ENCODE results near the gene PARP15. TPM values are rescaled to one million over a fixed set of nuclear protein-coding genes. Genes with fewer than 3 reads are reported as not detected.

The PARP15 gene
- total and polyA plus RNA-seq, 2 of the 4 experiments (the other 2 are of a cell fraction): 0.10 TPM; not detected in 1

DNA sequence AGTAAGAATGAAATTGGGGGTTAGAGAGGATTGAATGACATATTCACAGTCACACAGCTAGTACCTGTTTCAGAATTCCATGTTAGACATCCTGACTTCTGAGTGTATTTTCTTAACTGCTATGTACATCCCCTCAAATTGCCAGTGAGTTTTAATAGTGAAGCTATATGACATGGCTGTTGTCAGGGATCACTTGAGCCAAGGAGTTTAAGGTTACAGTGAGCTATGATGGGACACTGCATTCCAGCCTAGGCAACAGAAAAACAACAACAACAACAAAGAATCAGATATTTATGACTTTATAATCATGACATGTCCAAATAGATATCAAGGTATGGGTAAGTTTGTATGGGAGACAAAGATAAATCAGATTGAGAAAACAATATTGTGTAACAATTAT lies 16.6 kb downstream of the PARP15 start:
- no peaks in the 10 kb centered on the region for H3K9me3 ChIP-seq (ENCODE audit: control insufficient read depth, insufficient read depth, low read length)
- CTCF ChIA-PET: no interaction called here
- no peaks in the 10 kb centered on the region for H3K9me1 ChIP-seq (ENCODE audit: insufficient read depth, low read length)
- no peak overlapping the region for H3K14ac ChIP-seq (replicated peaks; ENCODE audit: low read depth, low read length)
- no peak overlapping the region for H3K9ac ChIP-seq (ENCODE audit: low read depth, low read length)
- no peak overlapping the region for H2AK9ac ChIP-seq (replicated peaks; ENCODE audit: low read depth, low read length, poor library complexity)
- H3K36me3 ChIP-seq (ENCODE audit: control insufficient read depth, insufficient read depth, low read length): no peaks in the 10 kb centered on the region
- H3K79me1 ChIP-seq (ENCODE audit: low read depth in 1 of 2, low read length in 2 of 2): no peaks in the 10 kb centered on the region
- H2AK5ac ChIP-seq (ENCODE audit: low read depth, low read length): no peak overlapping the region
- no peak overlapping the region for H3K4me2 ChIP-seq (ENCODE audit: low read depth, low read length)
- H4K91ac ChIP-seq (ENCODE audit: insufficient read depth, low read depth, low read length): no peak overlapping the region
- 0 out of 2 replicates have a peak, but pooled peaks cover 4% of the 10 kb centered on the region for H3K27me3 ChIP-seq (ENCODE audit: control insufficient read depth, insufficient read depth, low read length)
- H2BK20ac ChIP-seq (ENCODE audit: low read depth, low read length): no peak overlapping the region
- no peak overlapping the region for H3K27ac ChIP-seq (ENCODE audit: insufficient read depth, low read length)
- no peaks in the 10 kb centered on the region for H4K20me1 ChIP-seq (ENCODE audit: insufficient read depth, low read length)
- DNase-seq (no peak), ATAC-seq (ENCODE audit: low read depth) (no peak)
- POLR2A ChIA-PET (ENCODE audit: unreplicated experiment): no interaction called here
- H3K4me1 ChIP-seq (ENCODE audit: control insufficient read depth, insufficient read depth, low read length): no peaks in the 10 kb centered on the region
- no TSS peak for BruUV-seq (replicated peaks)
- H4K8ac ChIP-seq (ENCODE audit: low read depth in 2 of 2, low read length in 2 of 2): no peak overlapping the region
- H3K56ac ChIP-seq (ENCODE audit: extremely low read depth, insufficient read depth, low read length): no peak overlapping the region
- no peak overlapping the region for H3K4me3 ChIP-seq (ENCODE audit: insufficient read depth, low read depth, low read length)
- H2BK5ac ChIP-seq (ENCODE audit: low read depth, low read length, poor library complexity, severe bottlenecking): no peak overlapping the region
- no peak overlapping the region for H3K23ac ChIP-seq (ENCODE audit: low read depth, low read length)
- no peak overlapping the region for H2BK120ac ChIP-seq (ENCODE audit: low read depth, low read length)
- no peak overlapping the region for H3K4ac ChIP-seq (ENCODE audit: low read depth, low read length)
- dilution Hi-C loops (cut with HindIII; ENCODE audit: low sequenced_read_pairs, unreplicated experiment) (no loop called here), in situ Hi-C loops (cut with MboI; ENCODE audit: low sequenced_read_pairs) (no loop called here), intact Hi-C loops (cut with micrococcal nuclease) (no loop called here)
- no peak overlapping the region for H4K5ac ChIP-seq (ENCODE audit: low read depth, low read length)
- no peak overlapping the region for H2AFZ ChIP-seq (replicated peaks; ENCODE audit: low read length, poor library complexity)
- no peak overlapping the region for H2BK15ac ChIP-seq (ENCODE audit: low read depth, low read length)
- no peak overlapping the region for H3K18ac ChIP-seq (ENCODE audit: low read depth, low read length)
- TF ChIP-seq CEBPB (IDR thresholded peaks at IDR 0.05; ENCODE audit: low read depth, low read length) (0 out of 2 replicates have a peak, but pooled peaks have one; percentile 21), MAZ (IDR thresholded peaks at IDR 0.05; ENCODE audit: borderline replicate concordance, low read depth, low read length) (no peak)
- TF ChIP-seq, protein P1, sequence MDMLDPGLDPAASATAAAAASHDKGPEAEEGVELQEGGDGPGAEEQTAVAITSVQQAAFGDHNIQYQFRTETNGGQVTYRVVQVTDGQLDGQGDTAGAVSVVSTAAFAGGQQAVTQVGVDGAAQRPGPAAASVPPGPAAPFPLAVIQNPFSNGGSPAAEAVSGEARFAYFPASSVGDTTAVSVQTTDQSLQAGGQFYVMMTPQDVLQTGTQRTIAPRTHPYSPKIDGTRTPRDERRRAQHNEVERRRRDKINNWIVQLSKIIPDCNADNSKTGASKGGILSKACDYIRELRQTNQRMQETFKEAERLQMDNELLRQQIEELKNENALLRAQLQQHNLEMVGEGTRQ (IDR thresholded peaks at IDR 0.05; ENCODE audit: low read depth, low read length): no peak
